Right lobe of liver (tissue), 4 donors: ENCODE results near the gene FRK.

ENCODE experiments used
- CTCF ChIP-seq, 4 donors: fragments of 200-600 bp in 3 of 4; fragments of 450-650 bp in 1 of 4; IDR thresholded peaks; one replicate each; pipeline versions ENCODE4 v1.5.1 to v1.8.0; 2016 to 2022; ENCODE audit warnings: antibody characterized with exemption in 4 of 4, mild to moderate bottlenecking in 2 of 4
- POLR2A ChIP-seq: fragments of 450-650 bp; IDR thresholded peaks from one replicate; pipeline ENCODE4 v1.6.1; 2017; ENCODE audit warnings: antibody characterized with exemption, mild to moderate bottlenecking
- donor health status: DM: no; HTN: no; CAD: no.
- donor health status: DM: no; HTN: no; CAD: no.
- donor health status: DM: no; HTN: yes; CAD: no.

GRCh38 chr6:115902436-115902835 lies 158.3 kb downstream of the FRK start:
- TF ChIP-seq CTCF (IDR thresholded peaks at IDR 0.05): no peak
- TF ChIP-seq POLR2A: no peak
